Right forelimb (tissue), 1 donor: Measurements from ENCODE around the gene IFRD1.
"Not testable (repeated sequence)": the region's sequence is repeated elsewhere in the genome, so short reads cannot be mapped to it uniquely, and the experiment has no call there.

Source experiments
- DNase-seq: peaks from one replicate; pipeline ENCODE4 v3.0.0-alpha.2; 2018

The IFRD1 gene

DNA sequence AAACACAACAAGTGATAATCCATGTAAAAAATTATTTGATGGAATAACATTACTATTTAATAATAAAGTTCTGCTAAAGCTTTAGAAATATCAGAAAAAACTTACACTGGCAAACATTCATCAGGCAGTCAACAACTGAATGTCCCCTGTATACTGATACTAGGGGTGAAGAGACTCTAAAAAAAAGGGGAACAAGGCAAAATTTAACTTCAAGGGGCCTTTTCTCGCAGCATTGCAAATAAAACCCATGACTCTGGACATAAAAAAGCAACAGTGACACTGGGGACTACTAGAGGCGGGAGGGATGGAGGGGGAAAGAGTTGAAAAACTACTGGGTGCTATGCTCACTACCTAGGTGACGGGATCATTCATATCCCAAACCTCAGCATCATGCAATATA, 5.8 kb upstream of the IFRD1 start:
- DNase-seq, result no peak

DNA sequence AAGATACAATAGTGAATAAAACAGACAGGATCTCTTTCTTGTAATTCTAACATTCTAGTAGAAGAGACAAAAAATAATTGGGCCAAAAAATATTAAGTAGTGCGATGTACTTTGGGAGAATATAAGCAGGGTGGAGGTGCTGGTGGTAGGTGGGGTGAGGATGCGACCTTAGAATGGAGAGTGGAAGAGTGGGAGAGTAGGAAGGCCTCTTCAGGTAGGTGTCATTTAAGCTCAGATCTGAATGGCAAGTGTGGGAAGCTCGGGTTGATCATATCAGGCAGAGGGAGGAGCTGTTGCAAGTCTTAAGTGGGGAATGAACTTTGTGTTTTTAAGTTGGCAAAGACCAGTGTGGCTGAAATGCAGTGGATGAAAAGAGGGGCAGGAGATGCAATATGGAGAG, 3.8 kb upstream of the IFRD1 start:
- DNase-seq, result no peak

DNA sequence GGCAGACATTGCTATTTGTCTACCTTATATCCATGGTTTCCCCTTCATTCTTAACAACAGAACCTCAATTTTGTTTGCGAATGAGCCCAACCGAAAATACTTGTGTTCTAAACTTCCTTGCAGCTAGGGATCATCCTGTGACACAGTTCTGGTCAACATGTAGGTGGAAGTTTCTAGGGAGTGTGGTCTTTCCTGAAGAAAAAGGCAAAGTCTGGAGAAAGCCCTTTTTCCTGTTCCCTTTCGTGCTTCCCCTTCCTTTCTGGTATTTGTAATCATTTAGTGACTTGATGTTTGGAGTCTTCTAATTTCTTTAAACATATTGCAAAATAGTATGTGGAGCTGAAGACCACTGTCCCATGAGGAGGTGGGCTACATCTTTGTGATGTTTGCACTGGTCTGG, 2.9 kb upstream of the IFRD1 start:
- DNase-seq, result no peak

DNA sequence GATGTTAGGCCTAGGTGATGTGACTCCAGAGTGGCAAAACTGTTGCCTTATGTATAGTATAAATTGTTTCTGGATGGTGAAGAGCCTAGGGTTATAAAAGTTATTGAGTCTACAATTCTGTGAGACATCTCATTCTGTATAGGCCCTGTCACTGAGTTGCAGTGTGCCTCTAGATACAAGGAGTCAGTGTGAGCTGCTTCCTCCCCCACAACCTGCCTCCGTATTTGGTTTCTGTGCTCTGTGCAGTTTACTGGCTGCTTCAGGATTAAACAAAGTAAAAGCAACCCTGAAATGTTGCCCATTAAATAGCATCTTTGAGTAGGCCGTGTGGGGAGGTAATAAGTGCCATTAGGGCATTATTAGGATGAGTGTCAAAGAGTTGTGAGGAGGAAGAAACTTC, 1.9 kb upstream of the IFRD1 start:
- no peak for DNase-seq

DNA sequence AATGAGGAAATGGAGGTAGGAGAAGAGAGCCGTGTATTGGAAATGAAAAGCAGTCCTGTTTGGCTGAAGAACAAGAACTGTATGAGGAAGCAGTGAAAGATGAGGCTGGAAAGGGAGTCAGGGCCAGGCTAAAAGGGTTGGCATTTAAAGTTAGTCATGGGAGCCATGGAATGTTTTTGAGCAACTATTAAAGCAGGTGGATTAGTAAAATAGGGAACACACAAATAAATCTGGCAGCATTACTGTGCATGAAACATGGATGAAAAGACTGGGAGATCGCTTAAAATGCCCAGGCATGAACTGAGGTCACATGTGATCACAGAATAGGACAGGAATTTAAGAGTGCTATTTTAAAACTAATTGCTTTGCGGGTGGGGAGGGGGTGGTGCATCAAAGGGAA, 1.4 kb upstream of the IFRD1 start:
- no peak for DNase-seq

DNA sequence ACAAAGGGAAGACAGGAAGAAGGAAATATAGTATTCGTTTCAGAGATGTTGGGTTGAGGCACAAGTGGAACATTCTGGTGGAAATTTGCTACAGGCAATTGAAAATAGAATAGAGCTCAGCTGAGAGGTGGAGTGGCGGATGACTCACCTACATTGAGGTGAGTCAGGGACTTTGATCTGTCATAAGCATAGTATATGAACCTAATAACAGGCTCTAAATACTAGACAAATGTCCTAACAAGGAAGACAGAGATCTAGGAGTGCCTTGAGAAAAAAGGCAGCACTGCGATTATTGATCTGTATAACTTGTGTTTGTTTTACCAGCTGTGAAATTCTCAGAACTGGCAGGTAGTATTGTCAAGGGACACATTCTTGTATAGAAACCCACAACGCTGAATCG, 907 bp upstream of the IFRD1 start:
- no peak for DNase-seq

DNA sequence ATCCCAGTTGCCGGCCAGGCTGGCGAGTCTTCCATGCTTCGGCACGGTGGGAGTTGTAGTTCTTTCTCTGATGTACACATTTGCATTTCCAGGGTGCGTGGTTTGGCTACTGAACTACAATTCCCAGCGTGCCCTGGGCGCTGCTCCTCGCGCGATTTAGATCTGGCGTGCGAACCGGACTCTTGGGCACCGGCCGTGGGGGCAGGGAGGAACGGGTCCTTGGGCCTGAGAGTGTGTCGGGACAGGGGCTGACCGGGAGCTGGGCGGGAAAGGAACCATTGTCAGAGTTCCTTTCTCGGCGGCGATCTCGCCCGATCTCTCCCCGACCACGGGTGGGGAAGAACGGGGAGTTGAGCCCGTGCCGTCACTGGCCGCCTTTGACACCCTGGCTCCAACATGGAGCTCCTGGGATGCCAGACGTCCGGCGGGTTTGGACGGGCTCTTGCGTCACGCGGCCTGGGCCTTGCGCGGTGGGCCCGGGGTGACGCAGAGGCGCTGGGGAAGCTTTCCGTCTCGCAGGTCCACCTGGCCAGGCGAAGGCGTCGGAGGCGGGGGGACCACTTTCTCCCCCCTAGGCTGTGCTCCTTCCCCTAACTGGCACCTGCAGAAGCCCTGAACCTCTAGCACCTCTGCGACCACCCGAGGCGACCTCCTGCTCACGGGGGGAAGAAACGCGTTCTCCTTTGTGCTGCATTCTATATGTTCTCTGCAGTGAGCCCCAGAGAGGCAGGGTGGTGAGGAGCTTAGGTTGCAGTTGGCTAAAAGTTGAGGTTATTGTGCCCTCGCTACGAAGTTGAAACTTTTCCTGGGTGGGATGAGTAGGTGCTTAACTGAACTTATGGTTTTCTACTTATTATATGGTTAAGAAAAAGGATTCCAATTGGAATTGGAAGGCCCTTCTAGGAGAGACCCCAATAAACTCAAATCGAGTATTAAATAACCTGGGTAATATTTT, 824 bp downstream of the IFRD1 start:
- peak; percentile 96 for DNase-seq

DNA sequence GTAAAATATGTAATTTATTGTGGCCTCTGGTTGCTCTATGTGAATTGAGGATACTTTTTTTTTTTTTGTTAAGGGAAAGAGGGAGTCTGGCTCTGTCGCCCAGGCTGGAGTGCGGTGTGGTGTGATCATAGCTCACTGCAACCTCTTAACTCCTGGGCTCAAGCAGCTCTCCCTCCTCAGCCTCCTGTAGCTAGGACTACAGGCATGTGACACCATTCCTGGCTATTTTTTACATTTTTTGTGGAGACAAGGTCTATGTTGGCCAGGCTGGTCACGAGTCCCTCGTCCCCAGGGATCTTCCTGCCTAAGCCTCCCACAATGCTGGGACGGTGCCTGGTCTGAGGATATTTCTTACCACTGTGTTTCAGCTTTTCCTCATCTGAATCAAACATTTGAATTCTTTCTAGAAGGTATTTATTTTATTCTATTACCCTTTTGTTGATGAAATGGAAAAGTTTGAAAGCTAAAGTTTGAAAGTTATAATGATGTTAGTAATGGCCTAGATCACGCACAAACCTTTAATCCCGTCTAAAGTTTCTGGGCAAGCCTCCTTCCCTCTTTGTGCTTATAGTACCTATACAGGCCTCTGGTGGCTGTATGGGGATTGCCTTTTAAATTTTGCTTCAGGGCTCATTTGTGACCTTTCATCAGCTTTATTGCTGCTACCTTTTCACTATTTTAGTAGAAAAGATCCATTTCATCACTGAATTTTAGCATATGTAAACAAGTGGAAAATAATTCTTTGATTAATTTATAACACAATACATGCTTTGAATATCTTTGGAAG, 2.0 kb downstream of the IFRD1 start:
- no peak for DNase-seq

DNA sequence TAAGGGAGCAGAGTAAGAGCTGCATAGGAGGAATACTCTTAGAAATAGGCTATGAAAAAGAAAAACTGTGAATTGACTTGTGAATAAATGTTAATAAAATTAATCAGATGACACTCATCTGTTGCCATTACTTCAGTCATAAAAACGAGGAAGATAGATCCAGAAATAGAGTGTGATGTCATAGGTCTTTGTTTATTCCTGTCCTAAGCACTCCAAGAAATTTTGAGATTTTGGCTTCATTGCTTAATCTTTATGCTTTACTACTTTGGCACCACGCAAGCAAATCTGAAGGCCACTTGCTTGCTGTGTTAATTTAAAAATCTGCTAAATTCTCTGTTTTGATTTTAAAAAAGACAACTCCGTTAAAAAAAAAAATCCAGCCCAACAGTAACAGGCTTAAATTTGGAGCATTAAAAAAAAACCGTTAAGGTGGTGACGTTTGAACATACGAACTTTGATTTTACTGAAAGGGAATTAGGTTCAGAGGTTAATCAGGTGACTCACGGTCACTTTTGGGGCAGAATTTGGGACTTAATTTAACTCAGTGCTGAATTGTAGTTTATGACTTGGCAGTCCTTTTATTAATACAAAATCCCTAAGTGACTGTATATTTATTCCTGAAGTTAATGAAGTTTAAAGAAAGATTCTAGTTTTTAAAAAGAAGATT, 3.4 kb downstream of the IFRD1 start:
- DNase-seq, result no peak

DNA sequence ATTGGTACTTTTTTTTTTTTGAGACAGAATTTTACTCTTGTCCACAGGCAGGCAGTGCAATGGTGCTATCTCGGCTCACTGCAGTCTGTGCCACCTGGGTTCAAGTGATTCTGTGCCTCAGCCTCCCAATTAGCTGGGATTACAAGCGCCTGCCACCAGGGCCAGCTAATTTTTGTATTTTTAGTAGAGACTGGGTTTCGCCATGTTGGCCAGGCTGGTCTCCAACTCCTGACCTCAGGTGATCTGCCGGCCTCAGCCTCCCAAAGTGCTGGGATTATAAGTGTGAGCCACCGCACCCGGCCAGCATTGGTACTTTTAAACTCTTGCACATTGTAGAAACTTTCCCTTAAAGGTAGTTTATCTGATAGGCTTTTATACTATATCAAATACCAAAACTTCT, 3.9 kb downstream of the IFRD1 start:
- DNase-seq, result not testable (repeated sequence)

DNA sequence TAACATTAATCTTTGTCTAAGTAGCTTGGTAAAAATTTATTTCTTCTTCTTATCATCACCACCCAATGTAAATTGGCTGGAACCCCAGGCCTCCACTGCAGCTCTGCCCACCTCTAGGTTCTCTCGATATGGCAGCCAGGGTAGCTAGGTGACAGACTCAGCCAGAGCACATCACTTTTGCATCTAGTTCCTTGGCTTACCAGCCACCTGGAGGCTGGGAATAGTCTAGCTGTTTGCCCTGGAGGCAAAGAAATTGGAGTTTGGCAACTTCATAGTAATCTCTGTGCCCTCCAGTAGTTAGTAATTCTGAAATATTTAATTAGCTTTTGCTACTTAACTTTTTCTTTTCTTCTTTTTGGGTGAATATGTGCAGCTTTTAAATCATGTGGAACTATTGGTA, 9.4 kb downstream of the IFRD1 start:
- DNase-seq, result no peak

DNA sequence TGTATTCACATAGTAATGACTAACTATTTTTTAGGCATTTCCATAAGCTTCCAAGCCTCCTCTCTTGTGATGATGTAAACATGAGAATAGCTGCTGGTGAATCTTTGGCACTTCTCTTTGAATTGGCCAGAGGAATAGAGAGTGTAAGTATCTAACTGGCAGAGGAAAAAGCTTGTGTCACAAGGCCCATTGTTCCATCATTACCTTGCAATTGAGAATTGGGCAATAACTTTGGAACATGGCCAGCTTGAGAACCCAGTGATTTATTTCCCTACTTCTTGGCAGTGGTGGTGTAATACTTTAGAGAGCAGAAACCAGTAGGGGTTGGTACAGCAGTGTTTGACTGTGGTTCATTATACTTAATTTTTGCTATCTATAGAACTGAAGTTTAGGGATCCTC, 12.0 kb downstream of the IFRD1 start:
- DNase-seq, result no peak

DNA sequence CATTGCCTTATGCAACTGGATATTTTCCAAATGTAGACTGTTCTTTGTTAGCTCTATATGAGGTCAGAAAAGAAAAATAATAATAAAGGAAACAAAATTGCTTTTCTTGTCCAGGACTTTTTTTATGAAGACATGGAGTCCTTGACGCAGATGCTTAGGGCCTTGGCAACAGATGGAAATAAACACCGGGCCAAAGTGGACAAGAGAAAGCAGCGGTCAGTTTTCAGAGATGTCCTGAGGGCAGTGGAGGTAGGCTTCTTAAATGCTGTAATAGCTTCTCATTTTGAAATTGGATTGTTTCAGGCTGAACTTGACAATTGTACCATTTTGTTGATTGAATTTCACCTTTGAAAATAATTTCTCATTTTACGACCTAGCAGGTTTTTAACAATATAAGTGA, 17.6 kb downstream of the IFRD1 start:
- DNase-seq, result no peak

DNA sequence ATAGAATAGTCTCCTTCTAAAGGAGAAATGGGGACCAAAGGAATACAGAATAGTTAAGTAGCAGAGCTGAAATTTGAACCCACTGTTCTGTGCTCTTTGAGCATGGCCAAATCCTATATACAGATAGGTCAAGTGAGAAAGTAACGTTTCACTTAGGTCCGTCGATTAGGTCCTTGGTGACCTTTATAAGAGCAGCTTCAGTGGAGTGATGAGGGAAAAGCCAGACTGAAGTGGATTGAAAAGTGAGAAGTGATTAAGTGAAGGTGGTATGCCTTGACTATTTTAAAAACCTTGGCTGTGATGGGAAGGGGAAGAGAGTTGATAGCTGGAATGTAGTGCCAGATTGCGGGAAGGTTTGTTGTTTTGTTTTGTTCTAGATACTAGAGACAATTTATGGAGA, 19.9 kb downstream of the IFRD1 start:
- no peak for DNase-seq

DNA sequence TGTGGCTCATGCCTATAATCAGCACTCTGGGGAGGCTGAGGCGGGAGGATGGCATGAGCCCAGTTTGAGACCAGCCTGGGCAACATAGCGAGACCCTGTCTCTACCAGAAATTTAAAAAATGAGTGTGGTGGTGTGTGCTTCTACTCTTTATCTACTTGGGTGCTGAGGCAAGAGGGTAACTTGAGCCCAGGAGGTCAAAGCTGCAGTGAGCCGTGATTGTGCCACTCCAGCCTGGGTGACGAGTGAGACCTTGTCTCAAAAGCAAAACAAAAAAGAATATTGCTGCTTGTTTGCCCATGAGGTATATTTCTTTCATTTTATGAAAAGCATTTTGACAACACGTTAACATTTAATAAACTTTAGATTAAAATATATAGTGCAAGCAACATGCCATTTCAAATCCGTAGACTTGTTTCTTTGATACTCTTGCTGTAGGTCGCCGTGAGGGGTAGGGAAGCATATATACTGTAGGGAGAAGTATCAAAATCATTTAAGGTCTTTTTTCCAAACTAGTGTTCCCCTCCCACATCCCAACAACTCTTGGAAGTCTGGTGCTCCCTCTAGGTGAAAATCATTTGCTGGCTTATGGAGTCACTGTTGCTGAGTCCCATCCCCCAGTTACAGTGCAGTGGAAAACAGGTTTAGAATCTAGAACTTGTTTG, 26.3 kb downstream of the IFRD1 start:
- no peak for DNase-seq

DNA sequence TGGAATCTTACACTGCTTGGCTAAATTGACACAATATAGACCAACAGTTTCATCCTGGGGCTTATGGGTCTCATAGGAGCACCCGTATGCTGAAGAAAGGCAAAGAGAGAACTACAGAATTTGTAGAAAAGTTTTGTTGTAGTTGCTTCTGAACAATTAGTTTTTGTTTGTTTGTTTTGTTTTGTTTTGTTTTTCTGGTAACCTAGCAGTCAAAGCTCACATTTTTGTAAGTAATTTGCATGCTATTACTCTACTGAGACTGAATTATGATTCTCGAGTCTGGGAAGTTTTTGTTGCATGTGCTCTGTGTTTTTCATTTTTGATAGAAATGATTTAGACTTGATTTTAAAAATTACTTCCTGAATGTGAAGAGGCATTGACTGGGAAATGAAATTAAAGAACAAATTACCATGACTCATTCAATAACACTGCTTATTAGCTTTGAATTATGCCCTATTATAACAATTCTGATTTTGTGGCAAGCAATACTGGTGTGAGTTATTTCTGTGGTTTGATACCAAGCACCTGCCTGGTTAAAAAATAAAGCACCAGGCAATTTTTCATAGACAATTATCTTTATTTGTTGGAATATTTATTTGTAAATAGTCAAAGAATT, 31.0 kb downstream of the IFRD1 start:
- DNase-seq, result no peak

DNA sequence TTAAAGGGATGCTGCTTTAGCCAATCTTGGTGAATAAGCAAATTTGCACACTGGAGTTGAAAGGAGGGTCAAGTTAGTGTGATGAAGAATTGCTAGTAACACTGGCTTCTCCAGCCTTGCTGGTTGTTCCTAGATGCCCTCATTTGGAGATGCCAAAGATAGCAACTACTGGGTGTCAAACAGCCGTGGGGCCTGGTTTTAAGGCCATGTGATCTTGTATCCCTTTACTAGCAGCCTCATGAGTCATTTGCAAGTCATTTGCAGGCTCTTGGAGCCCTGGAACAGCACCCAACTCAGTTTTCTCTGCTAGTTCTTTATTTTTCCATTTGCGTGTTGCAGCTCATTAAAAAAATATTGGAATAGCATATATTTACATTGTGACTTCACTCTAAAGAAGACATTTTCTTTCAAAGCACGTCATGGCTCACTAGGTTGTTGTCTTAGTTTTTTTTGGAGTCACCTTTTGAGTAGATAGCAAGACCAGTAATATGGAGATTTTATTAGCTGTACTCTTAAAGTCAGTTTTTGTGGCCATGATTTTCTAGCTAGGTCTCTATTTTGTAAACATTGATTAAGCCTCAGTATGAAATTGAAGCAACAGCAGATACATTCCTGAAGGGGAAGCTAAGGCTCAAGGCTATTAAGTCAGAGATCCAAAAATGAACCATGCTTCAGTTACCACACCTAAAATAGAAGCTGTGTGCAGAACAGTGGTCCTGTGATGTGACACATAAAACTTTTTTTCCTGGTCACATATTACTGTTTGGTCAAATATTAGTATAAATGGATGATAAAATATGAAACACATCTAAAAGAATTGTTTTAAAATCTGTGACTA, 31.8 kb downstream of the IFRD1 start:
- no peak for DNase-seq

DNA sequence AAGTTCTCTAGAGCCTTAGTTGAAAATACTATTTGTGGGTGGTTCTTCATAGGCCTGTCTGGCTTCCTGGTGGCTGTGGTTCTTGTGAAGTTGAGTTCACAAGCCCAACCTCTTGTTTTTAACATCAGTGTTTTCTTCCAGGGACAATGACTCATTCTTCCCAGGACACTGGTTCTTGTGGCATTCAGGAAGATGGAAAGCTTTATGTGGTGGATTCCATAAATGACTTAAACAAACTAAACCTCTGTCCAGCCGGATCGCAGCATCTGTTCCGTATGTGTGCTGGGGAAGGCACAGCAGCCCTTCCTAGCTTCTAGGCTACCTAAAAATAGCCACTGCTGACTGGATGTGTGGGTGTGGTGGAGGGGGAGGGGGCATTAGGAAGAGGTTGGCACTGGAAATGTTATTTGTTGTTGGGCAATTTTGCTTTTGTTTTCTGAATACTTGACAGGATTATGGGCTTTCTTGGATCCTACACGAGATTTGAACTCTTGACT, 34.5 kb downstream of the IFRD1 start:
- DNase-seq, result no peak

DNA sequence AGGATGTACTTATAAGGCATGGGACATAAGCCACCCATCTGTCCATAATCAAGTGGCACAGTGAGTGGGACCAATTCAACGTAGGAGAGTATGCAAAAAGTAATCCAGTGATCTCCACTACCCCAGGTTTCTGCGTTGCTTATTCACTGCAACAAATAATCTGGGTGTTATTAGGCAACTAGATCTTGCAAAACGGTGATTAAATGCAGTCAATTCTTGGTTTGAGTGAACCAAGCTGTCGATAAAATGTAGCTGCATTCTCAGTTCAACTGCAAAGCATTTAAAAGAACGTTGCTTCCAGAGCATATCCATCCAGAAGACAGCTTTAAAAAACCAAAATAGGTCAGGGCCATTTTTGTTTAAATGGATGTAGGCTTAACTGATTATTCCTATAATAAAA, 35.5 kb downstream of the IFRD1 start:
- no peak for DNase-seq

DNA sequence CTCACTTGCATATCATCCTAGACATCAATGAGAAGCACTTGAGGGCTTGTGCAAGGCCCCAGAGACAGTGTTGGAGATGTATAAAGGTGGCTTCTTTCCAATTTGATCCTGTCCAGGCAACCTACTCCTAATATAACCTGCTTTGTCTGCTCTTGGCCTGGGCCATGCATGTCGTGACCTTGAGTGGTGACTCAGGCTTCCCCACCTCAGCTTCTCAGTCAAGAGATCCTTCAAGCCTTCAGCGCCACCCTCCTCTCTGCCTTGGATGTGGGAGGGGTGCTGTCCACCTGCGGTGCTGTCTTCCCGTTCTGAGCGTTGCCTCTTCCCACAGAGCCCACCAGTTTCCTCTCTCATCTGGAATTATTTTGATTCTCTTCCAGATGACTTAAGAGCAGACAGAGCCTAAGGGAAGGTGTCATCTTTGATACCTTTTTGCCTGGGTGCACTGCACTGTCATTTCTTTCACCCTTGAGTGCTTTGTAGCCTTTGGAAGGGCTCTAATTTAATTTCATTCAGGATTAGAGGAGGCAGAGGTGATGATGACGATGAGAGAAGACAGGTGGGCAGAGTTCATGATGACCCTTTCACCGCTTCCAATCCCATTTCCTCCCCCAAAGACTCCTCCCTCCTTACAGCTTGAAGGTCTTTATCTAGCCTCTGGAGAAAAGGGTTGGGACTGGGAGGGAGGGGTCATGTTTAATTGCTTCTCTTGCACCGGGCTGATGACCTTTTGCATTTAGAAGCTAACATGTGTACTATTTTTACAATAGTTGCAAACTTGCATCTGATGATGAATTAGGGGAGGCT, 37.4 kb downstream of the IFRD1 start:
- DNase-seq, result no peak

DNA sequence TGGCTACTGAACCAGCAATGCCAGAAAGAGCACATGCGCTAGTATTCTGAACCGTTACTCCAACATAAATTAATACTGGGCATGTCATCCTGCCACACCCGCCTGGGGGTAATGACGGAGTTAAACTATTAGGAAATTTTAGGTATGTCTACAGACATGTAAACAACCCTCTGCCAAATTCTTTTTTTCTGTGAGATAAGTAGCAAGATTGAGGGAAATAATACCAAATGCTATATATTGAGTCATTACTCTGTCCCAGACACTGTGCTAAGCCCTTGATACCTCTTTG, 37.9 kb downstream of the IFRD1 start:
- no peak for DNase-seq
